GM12878 (cell line): ENCODE measurements around the gene ZFPM1. TPM values are rescaled to one million over a fixed set of nuclear protein-coding genes. Genes with fewer than 3 reads are reported as not detected.

Experiments
- BACH1 ChIP-seq: fragments of 450-650 bp; IDR thresholded peaks from 2 replicates; pipeline ENCODE4 v1.6.1; 2017; ENCODE audit warnings: mild to moderate bottlenecking, borderline replicate concordance
- CHD1 ChIP-seq: IDR thresholded peaks from 2 replicates; pipeline ENCODE4 v1.6.1; 2012; ENCODE audit warnings: low read depth, low read length, improper control_type of control experiment
- CREM ChIP-seq: IDR thresholded peaks from 2 replicates; pipeline ENCODE4 v1.6.1; 2014; ENCODE audit warnings: antibody characterized with exemption, low read depth
- DPF2 ChIP-seq: fragments of 450-650 bp; IDR thresholded peaks from 2 replicates; pipeline ENCODE4 v1.6.1; 2017; ENCODE audit warnings: mild to moderate bottlenecking
- FOXK2 ChIP-seq: fragments of 450-650 bp; IDR thresholded peaks from 2 replicates; pipeline ENCODE4 v1.6.1; 2017; ENCODE audit warnings: mild to moderate bottlenecking, moderate library complexity
- HDGF ChIP-seq: fragments of 450-650 bp; IDR thresholded peaks from 2 replicates; pipeline ENCODE4 v1.6.1; 2016; ENCODE audit warnings: antibody characterized with exemption
- IRF4 ChIP-seq: IDR thresholded peaks from 2 replicates; pipeline ENCODE4 v1.6.1; 2011; ENCODE audit warnings: low read depth, low read length
- KDM1A ChIP-seq: fragments of 200-600 bp; sonication (generic); IDR thresholded peaks from 2 replicates; pipeline ENCODE4 v1.6.1; 2016; ENCODE audit warnings: borderline replicate concordance
- MEF2A ChIP-seq: IDR thresholded peaks from 2 replicates; pipeline ENCODE4 v1.6.1; 2011; ENCODE audit warnings: low read depth, mild to moderate bottlenecking, low read length, moderate library complexity; ENCODE audit not compliant: insufficient read depth
- MEF2B ChIP-seq: fragments of 450-650 bp; IDR thresholded peaks from 2 replicates; pipeline ENCODE4 v1.6.1; 2018; ENCODE audit warnings: mild to moderate bottlenecking, moderate library complexity; ENCODE audit not compliant: partially characterized antibody, poor library complexity, severe bottlenecking
- NFIC ChIP-seq: IDR thresholded peaks from 2 replicates; pipeline ENCODE4 v1.6.1; 2012; ENCODE audit warnings: low read depth, mild to moderate bottlenecking, inconsistent platforms, low read length, moderate library complexity
- NR2F1 ChIP-seq: fragments of 450-650 bp; conservative IDR thresholded peaks from 2 replicates; pipeline ENCODE4 v1.6.1; 2017; ENCODE audit warnings: mild to moderate bottlenecking
- PAX5 ChIP-seq: IDR thresholded peaks from 2 replicates; pipeline ENCODE4 v1.6.1; 2011; ENCODE audit warnings: low read depth, low read length, borderline replicate concordance
- RAD21 ChIP-seq: IDR thresholded peaks from 2 replicates; pipeline ENCODE4 v1.6.1; 2011; ENCODE audit warnings: mild to moderate bottlenecking, low read depth, low read length, moderate library complexity; ENCODE audit not compliant: insufficient read depth
- RB1 ChIP-seq: fragments of 450-650 bp; formaldehyde crosslinking; IDR thresholded peaks from 2 replicates; pipeline ENCODE4 v1.6.1; 2017; ENCODE audit warnings: mild to moderate bottlenecking, borderline replicate concordance
- SMARCA5 ChIP-seq: fragments of 450-650 bp; IDR thresholded peaks from 2 replicates; pipeline ENCODE4 v1.6.1; 2017; ENCODE audit warnings: mild to moderate bottlenecking
- SP1 ChIP-seq: IDR thresholded peaks from one replicate; pipeline ENCODE4 v1.6.1; 2011; ENCODE audit warnings: low read depth, low read length
- TARDBP ChIP-seq: IDR thresholded peaks from 2 replicates; pipeline ENCODE4 v1.6.1; 2016; ENCODE audit warnings: borderline replicate concordance
- USF2 ChIP-seq: IDR thresholded peaks from 2 replicates; pipeline ENCODE4 v1.6.1; 2011; ENCODE audit warnings: low read depth, low read length, improper control_type of control experiment, borderline replicate concordance
- ZBED1 ChIP-seq: IDR thresholded peaks from 2 replicates; pipeline ENCODE4 v1.6.1; 2016; ENCODE audit warnings: borderline replicate concordance
- polyA plus RNA-seq, 11 experiments: library from polyadenylated mRNA; depleted of rRNA in 4 of 11; unstranded in 6 of 11; stranded (reverse) in 5 of 11; fragments of >200 nt; fragmentation: Nextera tagmentation in 4 of 11; fragmentation: Illumina TruSeq in 1 of 11; extraction: Ambion mirVana in 4 of 11; extraction: Trizol in 1 of 11; gene quantifications; 1 replicate in 1 of 11; 2 replicates in 10 of 11; pipeline versions ENCODE4 v1.2.1 to v1.2.3, GENCODE V29; 2011 to 2016; ENCODE audit warnings: inconsistent platforms in 2 of 11, missing spikeins in 2 of 11, low read depth in 1 of 11
- total RNA-seq, 4 experiments: library from RNA; depleted of rRNA in 3 of 4; stranded (reverse); fragments of >200 nt in 3 of 4; fragmentation: Illumina TruSeq in 1 of 4; extraction: Trizol in 1 of 4; gene quantifications; 2 replicates each; pipeline versions ENCODE4 v1.2.1 to v1.2.3, GENCODE V29; 2013 to 2021
- TF ChIP-seq, protein P1 (sequence below): fragments of 450-650 bp; conservative IDR thresholded peaks from 2 replicates; pipeline ENCODE4 v1.6.1; 2017; ENCODE audit warnings: mild to moderate bottlenecking, moderate library complexity
- TF ChIP-seq, protein P2 (sequence below): IDR thresholded peaks from 2 replicates; pipeline ENCODE4 v1.6.1; 2012; ENCODE audit warnings: improper control_type of control experiment, low read depth, low read length; ENCODE audit not compliant: insufficient replicate concordance
- TF ChIP-seq, protein P3 (sequence below): IDR thresholded peaks from 2 replicates; pipeline ENCODE4 v1.6.1; 2011; ENCODE audit warnings: borderline replicate concordance, low read depth, mild to moderate bottlenecking, moderate library complexity, low read length; ENCODE audit not compliant: insufficient read depth, poor library complexity, severe bottlenecking

The ZFPM1 gene
- total and polyA plus RNA-seq, 10 of the 15 experiments (the other 5 are each of a cell fraction or from before 2014, with no cell fraction given), result 0.02 to 5.1 (median 0.30) TPM

DNA sequence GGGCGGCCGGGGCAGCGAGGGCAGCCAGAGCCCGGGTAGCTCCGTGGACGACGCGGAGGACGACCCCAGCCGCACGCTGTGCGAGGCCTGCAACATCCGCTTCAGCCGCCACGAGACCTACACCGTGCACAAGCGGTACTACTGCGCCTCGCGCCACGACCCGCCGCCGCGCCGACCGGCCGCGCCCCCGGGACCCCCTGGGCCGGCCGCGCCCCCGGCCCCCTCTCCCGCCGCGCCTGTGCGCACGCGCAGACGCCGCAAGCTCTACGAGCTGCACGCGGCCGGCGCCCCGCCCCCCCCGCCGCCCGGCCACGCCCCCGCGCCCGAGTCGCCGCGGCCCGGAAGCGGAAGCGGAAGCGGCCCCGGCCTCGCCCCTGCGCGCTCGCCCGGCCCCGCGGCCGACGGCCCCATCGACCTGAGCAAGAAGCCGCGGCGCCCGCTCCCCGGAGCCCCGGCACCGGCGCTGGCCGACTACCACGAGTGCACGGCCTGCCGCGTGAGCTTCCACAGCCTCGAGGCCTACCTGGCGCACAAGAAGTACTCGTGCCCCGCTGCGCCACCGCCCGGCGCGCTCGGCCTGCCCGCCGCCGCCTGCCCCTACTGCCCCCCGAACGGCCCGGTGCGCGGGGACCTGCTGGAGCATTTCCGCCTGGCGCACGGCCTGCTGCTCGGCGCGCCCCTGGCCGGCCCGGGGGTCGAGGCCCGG, 81.0 kb downstream of the ZFPM1 start (continued):
- TF ChIP-seq, protein P1, sequence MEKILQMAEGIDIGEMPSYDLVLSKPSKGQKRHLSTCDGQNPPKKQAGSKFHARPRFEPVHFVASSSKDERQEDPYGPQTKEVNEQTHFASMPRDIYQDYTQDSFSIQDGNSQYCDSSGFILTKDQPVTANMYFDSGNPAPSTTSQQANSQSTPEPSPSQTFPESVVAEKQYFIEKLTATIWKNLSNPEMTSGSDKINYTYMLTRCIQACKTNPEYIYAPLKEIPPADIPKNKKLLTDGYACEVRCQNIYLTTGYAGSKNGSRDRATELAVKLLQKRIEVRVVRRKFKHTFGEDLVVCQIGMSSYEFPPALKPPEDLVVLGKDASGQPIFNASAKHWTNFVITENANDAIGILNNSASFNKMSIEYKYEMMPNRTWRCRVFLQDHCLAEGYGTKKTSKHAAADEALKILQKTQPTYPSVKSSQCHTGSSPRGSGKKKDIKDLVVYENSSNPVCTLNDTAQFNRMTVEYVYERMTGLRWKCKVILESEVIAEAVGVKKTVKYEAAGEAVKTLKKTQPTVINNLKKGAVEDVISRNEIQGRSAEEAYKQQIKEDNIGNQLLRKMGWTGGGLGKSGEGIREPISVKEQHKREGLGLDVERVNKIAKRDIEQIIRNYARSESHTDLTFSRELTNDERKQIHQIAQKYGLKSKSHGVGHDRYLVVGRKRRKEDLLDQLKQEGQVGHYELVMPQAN, result peak; percentile 79
- no peak for TF ChIP-seq SP1
- TF ChIP-seq NR2F1, result peak; percentile 75
- TF ChIP-seq, protein P2, sequence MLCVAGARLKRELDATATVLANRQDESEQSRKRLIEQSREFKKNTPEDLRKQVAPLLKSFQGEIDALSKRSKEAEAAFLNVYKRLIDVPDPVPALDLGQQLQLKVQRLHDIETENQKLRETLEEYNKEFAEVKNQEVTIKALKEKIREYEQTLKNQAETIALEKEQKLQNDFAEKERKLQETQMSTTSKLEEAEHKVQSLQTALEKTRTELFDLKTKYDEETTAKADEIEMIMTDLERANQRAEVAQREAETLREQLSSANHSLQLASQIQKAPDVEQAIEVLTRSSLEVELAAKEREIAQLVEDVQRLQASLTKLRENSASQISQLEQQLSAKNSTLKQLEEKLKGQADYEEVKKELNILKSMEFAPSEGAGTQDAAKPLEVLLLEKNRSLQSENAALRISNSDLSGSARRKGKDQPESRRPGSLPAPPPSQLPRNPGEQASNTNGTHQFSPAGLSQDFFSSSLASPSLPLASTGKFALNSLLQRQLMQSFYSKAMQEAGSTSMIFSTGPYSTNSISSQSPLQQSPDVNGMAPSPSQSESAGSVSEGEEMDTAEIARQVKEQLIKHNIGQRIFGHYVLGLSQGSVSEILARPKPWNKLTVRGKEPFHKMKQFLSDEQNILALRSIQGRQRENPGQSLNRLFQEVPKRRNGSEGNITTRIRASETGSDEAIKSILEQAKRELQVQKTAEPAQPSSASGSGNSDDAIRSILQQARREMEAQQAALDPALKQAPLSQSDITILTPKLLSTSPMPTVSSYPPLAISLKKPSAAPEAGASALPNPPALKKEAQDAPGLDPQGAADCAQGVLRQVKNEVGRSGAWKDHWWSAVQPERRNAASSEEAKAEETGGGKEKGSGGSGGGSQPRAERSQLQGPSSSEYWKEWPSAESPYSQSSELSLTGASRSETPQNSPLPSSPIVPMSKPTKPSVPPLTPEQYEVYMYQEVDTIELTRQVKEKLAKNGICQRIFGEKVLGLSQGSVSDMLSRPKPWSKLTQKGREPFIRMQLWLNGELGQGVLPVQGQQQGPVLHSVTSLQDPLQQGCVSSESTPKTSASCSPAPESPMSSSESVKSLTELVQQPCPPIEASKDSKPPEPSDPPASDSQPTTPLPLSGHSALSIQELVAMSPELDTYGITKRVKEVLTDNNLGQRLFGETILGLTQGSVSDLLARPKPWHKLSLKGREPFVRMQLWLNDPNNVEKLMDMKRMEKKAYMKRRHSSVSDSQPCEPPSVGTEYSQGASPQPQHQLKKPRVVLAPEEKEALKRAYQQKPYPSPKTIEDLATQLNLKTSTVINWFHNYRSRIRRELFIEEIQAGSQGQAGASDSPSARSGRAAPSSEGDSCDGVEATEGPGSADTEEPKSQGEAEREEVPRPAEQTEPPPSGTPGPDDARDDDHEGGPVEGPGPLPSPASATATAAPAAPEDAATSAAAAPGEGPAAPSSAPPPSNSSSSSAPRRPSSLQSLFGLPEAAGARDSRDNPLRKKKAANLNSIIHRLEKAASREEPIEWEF, result no peak
- TF ChIP-seq DPF2, result 0 out of 2 replicates have a peak, but pooled peaks have one; percentile 40
- TF ChIP-seq PAX5, result no peak
- no peak for TF ChIP-seq RAD21
- peak; percentile 72 for TF ChIP-seq BACH1
- no peak for TF ChIP-seq CHD1
- no peak for TF ChIP-seq KDM1A
- TF ChIP-seq USF2, result no peak
- TF ChIP-seq MEF2B, result no peak
- no peak for TF ChIP-seq NFIC
- no peak for TF ChIP-seq ZBED1
- no peak for TF ChIP-seq MEF2A
- no peak for TF ChIP-seq HDGF
- TF ChIP-seq RB1, result no peak
- no peak for TF ChIP-seq FOXK2
- peak; percentile 55; the same call in 1 of the 2 replicates for TF ChIP-seq SMARCA5
- TF ChIP-seq TARDBP, result no peak
- TF ChIP-seq, protein P3, sequence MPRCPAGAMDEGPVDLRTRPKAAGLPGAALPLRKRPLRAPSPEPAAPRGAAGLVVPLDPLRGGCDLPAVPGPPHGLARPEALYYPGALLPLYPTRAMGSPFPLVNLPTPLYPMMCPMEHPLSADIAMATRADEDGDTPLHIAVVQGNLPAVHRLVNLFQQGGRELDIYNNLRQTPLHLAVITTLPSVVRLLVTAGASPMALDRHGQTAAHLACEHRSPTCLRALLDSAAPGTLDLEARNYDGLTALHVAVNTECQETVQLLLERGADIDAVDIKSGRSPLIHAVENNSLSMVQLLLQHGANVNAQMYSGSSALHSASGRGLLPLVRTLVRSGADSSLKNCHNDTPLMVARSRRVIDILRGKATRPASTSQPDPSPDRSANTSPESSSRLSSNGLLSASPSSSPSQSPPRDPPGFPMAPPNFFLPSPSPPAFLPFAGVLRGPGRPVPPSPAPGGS, result peak; percentile 41
- no peak for TF ChIP-seq IRF4
- TF ChIP-seq CREM, result no peak
